Body of pancreas (tissue), 4 donors: Measurements from ENCODE around the gene LETM1.

Experiments used
- CTCF ChIP-seq, 7 experiments: fragments of 450-650 bp in 4 of 7; fragments of 200-600 bp in 3 of 7; sonication (generic) in 3 of 7; IDR thresholded peaks; one replicate each; pipeline ENCODE4 v1.5.1; 2016 to 2019; ENCODE audit warnings: antibody characterized with exemption in 7 of 7
- POLR2A ChIP-seq, 3 donors: fragments of 450-650 bp; IDR thresholded peaks; one replicate each; pipeline ENCODE4 v1.6.1; 2016; ENCODE audit warnings: antibody characterized with exemption in 3 of 3, mild to moderate bottlenecking in 2 of 3

DNA sequence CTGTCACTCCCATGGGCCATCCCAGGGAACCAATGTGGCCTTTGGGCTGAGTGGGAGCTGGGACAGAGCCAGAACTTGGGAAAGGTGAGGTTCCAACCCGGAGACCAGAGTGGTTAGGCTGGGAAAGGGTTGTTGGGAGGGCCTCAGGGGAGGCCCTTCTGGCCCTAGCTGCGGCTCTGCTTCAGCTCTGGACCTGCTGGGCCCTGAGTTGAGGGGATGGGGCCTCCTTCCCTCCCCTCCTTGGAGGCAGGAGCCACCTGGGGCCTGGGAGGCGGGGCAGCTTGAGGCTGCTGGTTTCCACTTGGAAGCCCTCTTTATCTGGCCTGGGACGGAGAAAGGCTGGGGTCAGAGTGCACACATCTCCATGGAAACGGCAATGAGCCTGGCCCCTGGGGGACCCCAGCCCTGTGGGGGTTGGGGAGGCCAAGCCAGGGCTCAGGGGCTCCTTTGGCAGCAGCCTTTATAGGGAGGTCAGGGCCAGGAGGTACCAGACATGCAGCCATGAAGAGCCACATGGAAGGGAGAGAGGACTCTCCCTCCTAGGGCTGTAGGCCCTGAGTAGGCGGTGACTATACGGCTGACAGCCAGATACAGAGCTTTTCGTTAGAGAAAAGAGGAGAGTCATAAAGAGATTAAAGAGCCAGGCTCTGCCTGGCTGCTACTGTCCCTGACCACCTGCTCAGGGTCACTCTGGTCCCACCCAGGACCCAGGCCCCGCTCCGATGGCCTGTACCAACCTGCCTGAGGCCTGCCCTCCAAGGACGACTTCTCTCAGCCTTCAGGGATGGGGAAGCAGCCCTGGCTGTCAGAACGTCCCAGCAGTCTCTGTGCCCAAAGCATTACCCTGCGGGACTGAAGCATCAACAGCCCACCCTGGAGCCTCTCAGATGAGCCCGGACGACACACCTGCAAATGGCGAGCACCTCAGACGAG, 8.4 kb upstream of the LETM1 start:
- no peak for TF ChIP-seq CTCF (IDR thresholded peaks at IDR 0.05)
- TF ChIP-seq POLR2A (IDR thresholded peaks at IDR 0.05) = no peak
